ENCODE results near the gene PLAC1. TPM values are rescaled to one million over a fixed set of nuclear protein-coding genes. Genes with fewer than 3 reads are reported as not detected.

The PLAC1 gene
- total and polyA plus RNA-seq, 11 donors = 0.62 TPM; not detected in 10

DNA sequence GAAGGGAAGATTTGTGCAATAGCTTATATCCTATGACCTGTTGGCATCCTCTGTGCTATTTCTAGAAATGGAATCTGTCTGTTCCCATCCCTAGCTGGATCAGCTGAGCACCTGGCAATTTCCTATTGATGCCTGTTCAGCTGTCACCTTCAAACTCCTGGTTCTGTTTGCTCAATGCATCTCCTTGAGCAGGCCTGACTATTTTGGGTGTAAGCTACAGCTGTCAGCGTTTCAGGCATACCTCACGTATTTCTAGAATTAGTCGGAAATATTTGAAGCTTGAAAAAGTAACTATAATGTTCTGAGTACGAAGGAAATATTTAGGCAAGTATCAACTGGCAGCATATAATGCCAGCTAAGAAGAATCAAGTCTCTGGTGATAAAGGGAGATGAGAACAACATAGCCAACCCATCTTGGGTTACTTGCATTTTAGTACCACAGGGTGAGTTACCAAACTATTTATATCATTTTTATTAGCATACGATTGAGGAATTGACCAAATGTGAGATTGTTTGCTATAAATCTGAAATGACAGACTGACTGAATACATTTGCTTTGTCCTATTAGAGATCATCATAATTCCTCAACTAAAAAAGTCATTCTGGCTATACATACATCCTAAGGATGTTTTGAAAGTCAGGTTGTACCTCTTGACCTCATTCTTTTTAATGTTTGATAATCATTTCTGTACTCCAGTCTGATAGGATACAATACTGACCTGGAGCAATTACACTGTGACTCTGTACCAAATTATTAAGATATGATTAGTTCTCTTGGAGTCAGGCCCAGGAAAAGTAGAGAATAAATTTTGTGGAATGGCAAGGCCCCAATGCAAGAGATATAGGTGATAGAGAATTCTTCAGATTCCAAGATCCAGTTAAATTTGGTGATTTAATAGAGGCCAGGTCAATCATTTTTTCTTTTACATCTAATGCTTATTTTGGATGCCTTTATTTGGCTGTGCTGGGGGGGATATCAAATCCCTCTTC is 36.4 kb upstream of the PLAC1 start:
- no peak for DNase-seq

DNA sequence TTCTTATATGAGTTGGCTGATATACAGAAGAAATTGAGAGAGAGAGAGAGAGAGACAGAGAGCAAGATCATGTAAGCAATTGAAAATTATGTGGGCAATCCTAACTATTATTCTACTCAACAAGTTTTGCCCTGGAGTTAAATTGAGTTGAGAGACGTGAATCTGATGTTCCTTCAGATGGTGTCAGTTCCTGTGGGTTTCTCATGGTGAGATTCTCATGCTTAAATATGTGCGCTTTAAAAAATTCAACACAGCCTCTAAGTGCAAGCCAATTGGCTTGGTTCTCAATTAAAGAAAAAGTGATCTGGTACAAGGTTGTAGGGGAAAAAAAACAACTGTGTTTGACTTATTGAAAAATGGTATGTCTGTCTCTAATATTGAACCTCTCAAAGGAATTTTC is 35.4 kb upstream of the PLAC1 start:
- Histone ChIP-seq H3K4me3 (no peak overlapping the region), H3K9me3 (no peaks in the 10 kb centered on the region), H3K4me1 (peaks cover 0 to 6% (median 0%) of the 10 kb centered on the region in 12 donors), H3K36me3 (no peaks in the 10 kb centered on the region), H3K27me3 (no peaks in the 10 kb centered on the region), H3K27ac (no peak overlapping the region)
- WGBS, 4 donors = 70 to 90% (median 81%) methylated on average over 2 of the region's 2 CpGs
- ATAC-seq (no peak), DNase-seq (no peak)
- TF ChIP-seq, protein P1, sequence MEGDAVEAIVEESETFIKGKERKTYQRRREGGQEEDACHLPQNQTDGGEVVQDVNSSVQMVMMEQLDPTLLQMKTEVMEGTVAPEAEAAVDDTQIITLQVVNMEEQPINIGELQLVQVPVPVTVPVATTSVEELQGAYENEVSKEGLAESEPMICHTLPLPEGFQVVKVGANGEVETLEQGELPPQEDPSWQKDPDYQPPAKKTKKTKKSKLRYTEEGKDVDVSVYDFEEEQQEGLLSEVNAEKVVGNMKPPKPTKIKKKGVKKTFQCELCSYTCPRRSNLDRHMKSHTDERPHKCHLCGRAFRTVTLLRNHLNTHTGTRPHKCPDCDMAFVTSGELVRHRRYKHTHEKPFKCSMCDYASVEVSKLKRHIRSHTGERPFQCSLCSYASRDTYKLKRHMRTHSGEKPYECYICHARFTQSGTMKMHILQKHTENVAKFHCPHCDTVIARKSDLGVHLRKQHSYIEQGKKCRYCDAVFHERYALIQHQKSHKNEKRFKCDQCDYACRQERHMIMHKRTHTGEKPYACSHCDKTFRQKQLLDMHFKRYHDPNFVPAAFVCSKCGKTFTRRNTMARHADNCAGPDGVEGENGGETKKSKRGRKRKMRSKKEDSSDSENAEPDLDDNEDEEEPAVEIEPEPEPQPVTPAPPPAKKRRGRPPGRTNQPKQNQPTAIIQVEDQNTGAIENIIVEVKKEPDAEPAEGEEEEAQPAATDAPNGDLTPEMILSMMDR (IDR thresholded peaks at IDR 0.05) = no peak
- no peak for TF ChIP-seq POLR2A (IDR thresholded peaks at IDR 0.05)
- intact Hi-C loops (cut with DNase I) = no loop called here

More for the DNA sequence above, 36.4 kb upstream of the PLAC1 start:
- no peaks in the 10 kb centered on the region for H3K36me3 ChIP-seq
- intact Hi-C loops (cut with DNase I) = no loop called here
- no peak for ATAC-seq
- H3K4me1 ChIP-seq = peaks cover 0 to 6% (median 0%) of the 10 kb centered on the region in 12 donors
- H3K4me3 ChIP-seq = no peak overlapping the region
- no peaks in the 10 kb centered on the region for H3K27me3 ChIP-seq
- H3K27ac ChIP-seq = no peak overlapping the region
- H3K9me3 ChIP-seq = no peaks in the 10 kb centered on the region
- TF ChIP-seq, protein P1 (IDR thresholded peaks at IDR 0.05) = no peak
- TF ChIP-seq POLR2A (IDR thresholded peaks at IDR 0.05) = no peak
- WGBS, 4 donors = 81 to 87% (median 84%) methylated on average over 5 of the region's 5 CpGs

DNA sequence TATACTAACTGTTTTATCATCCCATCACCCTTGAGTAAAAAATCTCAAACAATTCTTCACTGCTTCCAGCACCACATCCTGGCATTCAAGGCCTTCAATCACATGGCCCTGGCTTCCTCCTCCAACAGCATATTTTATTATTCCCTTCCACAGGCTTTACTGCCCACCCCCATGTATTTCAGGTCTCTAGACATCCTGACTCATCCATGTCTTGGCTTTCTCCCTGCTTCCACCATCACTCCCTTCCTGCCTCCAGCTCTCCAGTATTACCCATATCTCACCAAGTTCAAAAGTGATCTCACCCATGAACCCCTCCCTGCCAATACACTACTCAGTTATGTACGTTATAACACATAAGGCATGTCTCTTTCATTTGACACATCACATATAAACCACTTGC is 34.7 kb upstream of the PLAC1 start:
- no peak overlapping the region for H3K27ac ChIP-seq

DNA sequence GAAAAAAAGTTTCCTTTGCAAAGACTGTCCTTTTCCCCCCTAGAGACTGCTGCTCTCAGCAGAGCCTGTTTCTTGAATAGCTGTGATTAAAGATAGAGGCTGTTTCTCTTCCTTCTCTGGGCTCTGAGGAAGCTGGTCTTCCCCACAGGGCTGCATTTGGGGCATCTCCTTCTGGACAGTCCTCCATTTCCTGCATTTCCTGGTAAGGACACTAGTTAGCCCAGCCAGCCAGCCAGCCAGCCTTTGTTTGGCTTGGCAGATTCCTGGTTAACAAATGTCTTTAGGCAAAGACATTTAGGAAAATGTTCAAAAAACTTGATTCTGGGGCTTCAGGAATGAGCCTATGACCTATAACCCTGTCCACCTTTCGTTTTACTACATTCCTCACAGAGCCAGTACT is 34.0 kb upstream of the PLAC1 start:
- no peaks in the 10 kb centered on the region for H3K9me3 ChIP-seq
- no peak for DNase-seq
- 38 to 57% (median 45%) methylated on average over 1 of the region's 1 CpG for WGBS, 4 donors
- no peak for TF ChIP-seq POLR2A (IDR thresholded peaks at IDR 0.05)
- TF ChIP-seq, protein P1 (IDR thresholded peaks at IDR 0.05) = no peak
- no peaks in the 10 kb centered on the region for H3K27me3 ChIP-seq
- peaks cover 0 to 6% (median 0%) of the 10 kb centered on the region in 12 donors for H3K4me1 ChIP-seq
- intact Hi-C loops (cut with DNase I) = no loop called here
- no peak overlapping the region for H3K27ac ChIP-seq
- ATAC-seq = no peak
- H3K4me3 ChIP-seq = no peak overlapping the region
- H3K36me3 ChIP-seq = no peaks in the 10 kb centered on the region

More for the DNA sequence above, 34.7 kb upstream of the PLAC1 start:
- Histone ChIP-seq H3K36me3 (no peaks in the 10 kb centered on the region), H3K9me3 (no peaks in the 10 kb centered on the region), H3K27me3 (no peaks in the 10 kb centered on the region), H3K4me3 (no peak overlapping the region), H3K4me1 (peaks cover 0 to 6% (median 0%) of the 10 kb centered on the region in 12 donors)
- TF ChIP-seq, protein P1 (IDR thresholded peaks at IDR 0.05) = no peak
- TF ChIP-seq POLR2A (IDR thresholded peaks at IDR 0.05) = no peak
- ATAC-seq (peak in 1 of 4 donors; percentile 65), DNase-seq (no peak)
- intact Hi-C loops (cut with DNase I) = no loop called here
- WGBS, 4 donors = 60 to 71% (median 66%) methylated on average over 1 of the region's 1 CpG
